Measurements from ENCODE around the gene TRMT112.

DNA sequence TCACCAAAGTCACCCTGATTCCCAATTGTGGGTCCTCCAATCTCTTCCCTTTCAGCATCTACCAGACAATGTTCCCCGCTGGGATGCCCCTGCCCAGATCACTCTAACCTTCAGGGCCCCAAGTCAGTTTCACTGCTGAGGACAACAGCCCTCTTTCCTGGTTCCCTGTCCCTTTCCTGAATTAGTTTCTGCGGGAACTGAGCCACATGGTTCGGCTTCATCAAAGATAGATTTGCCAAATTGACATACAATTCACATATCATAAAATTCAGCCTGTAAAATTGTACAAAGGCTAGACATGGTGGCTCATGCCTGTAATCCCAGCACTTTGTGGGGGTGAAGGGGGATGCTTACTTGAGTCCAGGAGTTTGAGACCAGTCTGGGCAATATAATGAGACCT is 10.6 kb upstream of the TRMT112 start:
- TF ChIP-seq GATA3 (IDR thresholded peaks at IDR 0.05; ENCODE audit: low read depth, low read length) (no peak), GATA2 (IDR thresholded peaks at IDR 0.05; ENCODE audit: low read depth, low read length) (no peak)
